ENCODE data around the gene CCDC27.

Gene CCDC27

GRCh38 chr1:3752400-3752945, at the start of gene CCDC27:
Gene CCDC27 (plus strand): TSS chr1:3752450. CDS start chr1:3752482, 32 bp downstream.
- no peak for DNase-seq (ENCODE audit: low read depth in 1 of 2, low spot score in 1 of 2)

DNA sequence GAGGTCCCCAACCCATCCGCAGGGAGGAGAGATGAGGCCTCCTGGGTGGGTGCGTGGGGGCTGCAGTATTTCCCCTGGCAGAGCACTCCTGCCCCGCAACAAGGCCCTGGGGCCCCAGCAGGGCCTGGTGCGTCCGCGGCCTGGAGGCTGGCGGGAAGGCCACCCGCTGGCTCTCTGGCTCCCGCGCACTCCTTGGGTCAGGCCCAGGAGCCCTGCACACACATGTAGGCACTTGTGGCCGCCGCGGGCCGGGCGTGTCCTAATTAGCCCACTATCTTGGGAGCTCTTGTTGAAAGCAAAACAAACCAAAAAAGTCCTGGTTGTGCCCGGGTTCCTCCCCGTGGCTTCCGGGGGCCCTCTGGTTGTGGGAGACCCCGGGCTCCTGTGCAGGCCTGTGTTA, 49.7 kb upstream of the CCDC27 start:
- no peak for DNase-seq (ENCODE audit: low read depth in 1 of 2, low spot score in 1 of 2)

DNA sequence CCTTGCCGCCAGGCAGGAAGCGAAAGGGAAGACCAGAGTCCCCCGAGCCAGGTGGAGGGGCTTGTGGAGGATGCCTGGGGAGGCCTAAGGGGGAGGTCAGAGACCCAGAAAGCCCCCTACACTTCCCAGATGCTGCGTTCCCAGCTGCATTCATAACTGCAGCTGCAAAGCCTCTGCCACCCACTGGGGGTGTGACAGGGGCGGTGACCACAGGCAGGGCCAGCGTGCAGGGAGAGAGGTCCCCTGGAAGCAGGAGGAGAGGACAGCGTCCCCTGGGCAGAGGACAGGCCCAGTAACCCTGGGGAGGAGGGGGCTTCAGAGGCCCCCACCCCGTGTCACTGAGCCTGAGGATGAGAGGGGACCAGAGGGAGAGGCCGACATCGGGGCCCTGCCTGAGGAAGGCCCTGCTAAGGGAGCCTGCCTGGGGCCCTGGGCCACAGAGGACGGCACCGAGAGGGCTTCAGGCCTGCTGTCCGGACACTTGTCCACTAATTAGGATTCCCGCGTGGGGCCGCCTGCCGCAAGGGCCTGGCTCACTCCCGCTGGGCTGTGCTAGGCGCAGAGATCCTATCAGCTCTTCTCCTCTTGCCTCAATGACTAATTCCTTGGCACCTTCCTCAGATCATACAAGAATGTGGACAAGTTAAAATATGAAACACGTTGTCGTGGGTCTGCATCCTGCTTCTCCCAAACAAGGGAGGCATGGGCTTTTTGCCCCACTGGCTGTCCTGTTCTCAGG, 49.1 kb upstream of the CCDC27 start:
- DNase-seq (ENCODE audit: low read depth in 1 of 2, low spot score in 1 of 2), result no peak

DNA sequence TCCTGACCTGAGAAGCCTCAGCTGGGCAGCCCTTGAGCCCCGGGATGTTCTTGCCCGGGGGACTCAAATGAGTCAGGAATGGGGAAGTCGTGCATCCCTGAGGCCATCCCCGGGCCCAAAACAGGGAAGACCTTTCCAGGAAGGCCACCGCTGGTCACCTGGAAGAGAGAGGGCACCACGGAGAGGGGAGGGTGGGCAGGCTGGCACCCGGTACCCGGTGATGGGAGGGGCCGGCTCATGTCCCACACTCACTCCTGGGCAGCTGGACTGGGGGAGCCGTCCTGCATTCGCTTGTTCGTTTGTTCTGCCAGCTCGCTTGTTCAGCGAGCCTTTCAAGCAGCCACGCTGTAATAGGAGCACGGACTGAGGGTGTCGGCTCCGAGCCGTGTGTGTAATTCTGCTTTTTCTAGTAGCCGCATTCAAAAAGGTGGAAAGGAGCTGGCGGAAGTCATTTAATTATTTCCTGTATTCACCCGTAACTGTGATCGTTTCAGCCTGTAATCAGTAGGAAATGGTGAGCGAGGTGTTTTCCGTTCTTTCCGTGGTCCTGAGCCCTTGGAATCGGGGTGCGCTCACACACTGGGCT, 48.4 kb upstream of the CCDC27 start:
- DNase-seq (ENCODE audit: low read depth in 1 of 2, low spot score in 1 of 2), result no peak

- no peak for DNase-seq (ENCODE audit: low read depth in 1 of 2, low spot score in 1 of 2)
Observed at GRCh38 chr1:3705341-3705950, 46.8 kb upstream of the CCDC27 start.

DNA sequence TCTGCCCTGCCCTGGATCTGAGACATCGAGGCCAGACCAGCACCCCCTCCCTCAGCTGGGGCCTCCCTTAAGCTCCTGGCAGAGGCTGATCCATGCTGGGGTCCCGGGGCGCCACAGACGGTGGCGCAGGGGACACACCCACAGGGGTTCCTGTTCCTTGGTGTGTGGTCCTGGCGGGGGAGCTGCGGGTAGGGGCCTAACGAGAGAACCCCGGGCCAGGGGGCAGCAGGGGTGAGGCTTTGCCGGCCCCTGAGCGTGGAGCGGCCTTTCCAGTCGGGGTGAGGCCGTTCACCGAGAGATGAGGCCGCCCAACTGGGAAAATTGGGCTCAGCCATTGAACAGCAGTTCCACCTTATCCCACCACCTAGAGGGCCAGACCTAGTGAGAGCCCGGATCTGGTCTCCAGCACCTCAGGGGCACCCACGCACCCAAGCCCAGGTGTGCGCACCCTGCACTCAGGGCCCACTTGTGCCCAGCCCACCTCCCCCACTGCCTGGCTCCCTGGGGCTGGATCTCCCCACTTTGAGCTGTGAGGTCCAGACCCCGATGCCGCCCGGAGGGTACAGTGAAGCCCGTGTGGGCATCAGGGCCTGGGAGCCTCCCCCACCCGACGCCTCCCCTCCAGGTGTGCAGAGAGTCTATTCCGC, 45.5 kb upstream of the CCDC27 start:
- no peak for DNase-seq (ENCODE audit: low read depth in 1 of 2, low spot score in 1 of 2)

DNA sequence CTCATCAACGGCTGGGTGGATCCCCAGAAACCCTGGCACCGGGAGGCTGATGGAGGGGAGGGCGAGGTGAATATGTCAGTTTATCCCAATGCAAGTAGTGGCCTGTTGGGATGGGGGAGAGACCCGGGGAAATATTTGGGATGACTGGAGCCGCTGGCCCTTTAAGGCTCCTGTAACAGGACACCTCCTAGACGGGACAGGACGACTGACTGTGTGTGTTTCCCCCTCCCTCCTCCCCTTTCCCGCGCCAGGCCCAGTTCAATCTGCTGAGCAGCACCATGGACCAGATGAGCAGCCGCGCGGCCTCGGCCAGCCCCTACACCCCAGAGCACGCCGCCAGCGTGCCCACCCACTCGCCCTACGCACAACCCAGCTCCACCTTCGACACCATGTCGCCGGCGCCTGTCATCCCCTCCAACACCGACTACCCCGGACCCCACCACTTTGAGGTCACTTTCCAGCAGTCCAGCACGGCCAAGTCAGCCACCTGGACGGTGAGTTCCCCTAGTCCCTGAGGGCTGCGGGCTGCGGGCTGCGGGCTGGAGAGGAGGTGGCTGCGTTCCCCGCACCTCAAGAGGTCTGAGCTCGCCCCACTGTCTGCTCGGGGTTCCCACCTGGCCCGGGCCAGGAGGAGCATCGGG, 44.8 kb upstream of the CCDC27 start:
- DNase-seq (ENCODE audit: low read depth in 1 of 2, low spot score in 1 of 2), result no peak

DNA sequence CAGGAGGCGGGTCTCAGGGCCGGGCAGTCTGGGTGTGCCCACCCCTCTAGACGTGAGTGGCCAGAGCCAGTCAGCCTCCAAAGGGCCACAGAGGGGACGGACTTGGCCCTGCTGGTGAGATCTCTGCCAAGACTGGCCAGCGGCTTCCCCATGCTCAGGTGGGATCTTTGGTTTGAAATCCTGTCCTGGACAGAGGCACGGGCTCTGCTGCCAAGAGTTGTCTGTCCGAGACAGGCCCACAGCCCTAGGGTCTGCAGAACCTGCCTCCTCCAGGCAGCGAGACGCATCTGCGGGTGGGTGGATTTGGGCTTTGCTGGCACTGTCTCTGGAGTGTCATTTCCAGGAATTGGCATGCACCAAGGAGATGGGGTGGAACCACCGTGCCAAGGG, 44.3 kb upstream of the CCDC27 start:
- no peak for DNase-seq (ENCODE audit: low read depth in 1 of 2, low spot score in 1 of 2)

- no peak for DNase-seq (ENCODE audit: low read depth in 1 of 2, low spot score in 1 of 2)
Observed at GRCh38 chr1:3708791-3709190, 43.5 kb upstream of the CCDC27 start.

- DNase-seq (ENCODE audit: low read depth in 1 of 2, low spot score in 1 of 2), result no peak
Observed at GRCh38 chr1:3710251-3710650, 42.0 kb upstream of the CCDC27 start.

DNA sequence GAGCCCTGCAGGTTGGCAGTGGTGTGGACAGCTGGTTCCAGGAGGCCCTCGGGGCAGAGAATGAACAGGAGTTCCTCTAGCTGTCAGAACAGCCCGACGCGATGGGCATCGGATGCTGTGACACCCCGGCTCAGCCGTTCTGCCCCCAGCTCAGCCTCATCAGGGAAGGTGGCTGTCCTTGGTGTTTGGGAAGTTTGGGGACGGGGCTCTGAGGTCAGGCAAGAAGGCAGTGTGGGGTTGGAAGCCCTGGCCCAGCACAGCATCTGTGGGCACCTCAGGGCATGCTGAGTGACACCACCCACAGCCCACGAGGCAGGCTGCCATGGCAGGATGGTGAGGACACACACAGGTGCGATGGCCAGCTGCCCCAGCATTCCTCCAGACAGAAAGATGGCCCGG, 40.9 kb upstream of the CCDC27 start:
- no peak for DNase-seq (ENCODE audit: low read depth in 1 of 2, low spot score in 1 of 2)

DNA sequence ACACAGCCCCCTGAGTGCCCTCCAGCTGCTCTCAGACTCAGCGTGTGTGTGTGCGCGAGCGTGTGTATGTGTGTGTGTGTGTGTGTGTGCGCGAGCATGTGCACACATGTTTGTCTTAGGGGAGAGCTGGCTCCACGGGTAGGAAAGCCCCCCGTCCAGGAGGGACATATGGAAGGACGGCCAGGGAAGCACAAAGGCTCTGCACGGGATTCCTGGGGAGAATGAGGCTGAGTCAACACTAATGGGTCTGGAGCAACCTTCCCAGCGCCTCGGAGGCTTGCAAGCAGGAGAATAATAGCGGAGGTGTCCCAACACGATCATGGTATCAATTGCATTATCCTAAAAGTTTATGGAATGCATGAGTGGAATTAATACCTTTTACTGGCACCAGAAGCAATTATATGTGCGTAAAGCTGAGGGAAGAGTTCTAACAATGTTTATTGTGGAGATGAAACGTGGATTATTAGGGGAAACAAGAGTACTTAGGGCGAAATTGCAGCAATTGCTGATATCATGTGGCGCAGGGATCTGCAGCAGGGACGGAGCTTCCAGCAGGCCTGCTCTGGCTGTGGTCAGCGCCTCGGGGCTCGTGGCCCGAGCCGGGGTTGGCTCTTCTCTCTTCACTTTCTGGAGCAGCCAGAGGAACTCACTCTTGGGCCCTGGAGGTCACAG, 40.3 kb upstream of the CCDC27 start:
- no peak for DNase-seq (ENCODE audit: low read depth in 1 of 2, low spot score in 1 of 2)

DNA sequence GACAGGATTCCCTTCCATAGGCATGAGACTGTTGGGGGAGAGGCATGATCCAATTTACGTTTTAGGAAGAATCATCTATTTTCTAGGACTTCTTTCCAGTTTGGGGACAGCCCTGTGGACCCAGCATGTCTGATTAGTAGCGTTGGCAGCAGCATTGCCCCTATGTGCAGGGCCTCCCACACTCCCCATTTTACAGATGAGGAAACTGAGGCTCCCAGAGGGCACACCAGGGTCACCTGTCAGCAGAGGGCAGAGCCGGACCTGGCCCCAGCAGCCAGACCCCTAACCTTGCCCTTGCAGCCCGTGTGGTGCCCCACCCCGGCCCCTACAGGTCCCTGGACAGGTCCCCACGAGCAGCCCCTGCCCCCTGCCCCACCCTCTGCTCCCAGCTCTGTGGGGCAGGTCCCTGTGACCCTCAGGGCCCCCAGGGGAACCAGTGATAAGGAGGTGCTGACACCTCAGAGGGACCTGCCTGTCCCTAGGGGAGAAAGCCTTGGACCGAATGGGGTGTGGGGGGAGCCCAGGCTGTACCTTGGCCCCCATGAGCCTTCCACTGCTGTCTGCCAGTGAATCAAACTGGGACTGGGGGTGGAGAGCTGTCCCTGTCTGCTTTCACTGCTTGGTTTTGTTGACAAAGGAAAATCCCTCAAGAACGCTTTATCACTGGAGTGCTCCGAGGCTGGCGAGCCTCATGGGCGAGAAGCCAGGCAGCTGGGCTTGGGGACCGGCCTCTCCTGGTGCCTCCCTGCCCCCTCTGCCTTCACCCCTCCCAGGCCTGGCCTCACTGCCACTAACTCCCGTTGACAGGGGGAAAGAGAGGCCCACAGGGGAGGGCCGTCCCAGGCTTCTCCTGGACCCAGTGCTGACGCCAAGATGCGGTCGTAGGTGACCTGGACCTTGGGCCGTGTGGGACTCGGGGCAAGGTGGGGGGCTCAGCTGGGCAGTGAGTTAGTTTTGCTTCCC, 39.4 kb upstream of the CCDC27 start:
- DNase-seq (ENCODE audit: low read depth in 1 of 2, low spot score in 1 of 2), result no peak

DNA sequence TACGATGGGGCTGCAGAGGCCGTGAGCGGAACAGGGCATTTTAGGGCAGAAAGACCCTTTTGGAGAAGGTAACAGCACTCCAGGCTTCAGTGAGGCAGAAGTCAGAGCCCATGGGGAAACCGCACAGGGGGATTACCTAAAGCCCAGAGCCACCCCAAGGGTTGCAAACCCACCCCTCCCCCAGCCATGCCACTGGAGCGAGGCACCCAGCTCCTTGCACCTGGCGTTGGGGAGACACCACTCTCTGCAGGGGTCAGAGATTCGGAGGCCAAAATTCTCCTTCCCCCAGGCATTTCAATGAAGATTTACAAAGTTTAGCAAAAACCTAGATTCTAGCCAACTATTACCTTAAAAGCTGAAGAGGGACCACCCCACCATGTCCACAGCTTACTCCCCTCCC, 38.4 kb upstream of the CCDC27 start:
- DNase-seq (ENCODE audit: low read depth in 1 of 2, low spot score in 1 of 2), result no peak

GRCh38 chr1:3714284-3714741, 37.9 kb upstream of the CCDC27 start:
- no peak for DNase-seq (ENCODE audit: low read depth in 1 of 2, low spot score in 1 of 2)

GRCh38 chr1:3714814-3715213, 37.4 kb upstream of the CCDC27 start:
- DNase-seq (ENCODE audit: low read depth in 1 of 2, low spot score in 1 of 2), result no peak

- DNase-seq (ENCODE audit: low read depth in 1 of 2, low spot score in 1 of 2), result no peak
Observed at GRCh38 chr1:3716351-3716750, 35.9 kb upstream of the CCDC27 start.

DNA sequence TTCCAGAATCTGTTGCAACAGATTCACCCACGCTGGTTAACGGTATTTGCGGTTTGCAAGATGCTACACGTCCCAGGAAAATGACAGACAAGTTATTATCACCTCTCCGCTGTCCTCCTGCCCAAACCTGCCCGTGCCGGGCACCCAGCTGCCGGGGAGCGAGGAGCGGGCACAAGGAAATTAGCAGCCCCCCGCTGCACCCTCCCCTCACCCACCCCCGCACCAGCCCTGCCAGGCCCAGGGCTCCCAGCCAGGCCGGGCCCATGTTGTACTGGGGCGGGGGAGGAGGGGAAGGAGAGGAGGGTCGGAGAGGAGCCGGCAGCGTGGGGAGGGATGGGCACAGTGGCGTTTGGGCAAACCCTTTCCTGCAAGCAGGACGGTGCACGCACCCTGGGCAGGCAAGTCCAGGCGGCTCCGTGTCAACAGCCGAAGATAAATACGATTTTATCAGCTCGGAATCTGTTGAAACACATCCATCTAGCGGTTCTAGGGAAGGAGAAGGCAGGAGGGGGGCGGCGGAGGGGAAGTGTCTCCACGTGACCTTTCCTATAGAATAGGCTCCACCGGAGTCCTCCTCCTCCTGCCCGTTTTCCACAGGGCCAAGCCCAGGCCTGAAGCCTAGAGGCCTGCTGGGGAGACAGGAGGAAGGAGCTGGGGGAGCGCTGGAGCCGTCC, 35.1 kb upstream of the CCDC27 start:
- DNase-seq (ENCODE audit: low read depth in 1 of 2, low spot score in 1 of 2), result no peak

Data from activated CD4-positive, alpha-beta T cell treated with anti-CD3 and anti-CD28 coated beads, Interleukin-2, amount 50 U/mL, for 24 hours (primary cell).